ENCODE data around the gene ANKH.

Gene ANKH

DNA sequence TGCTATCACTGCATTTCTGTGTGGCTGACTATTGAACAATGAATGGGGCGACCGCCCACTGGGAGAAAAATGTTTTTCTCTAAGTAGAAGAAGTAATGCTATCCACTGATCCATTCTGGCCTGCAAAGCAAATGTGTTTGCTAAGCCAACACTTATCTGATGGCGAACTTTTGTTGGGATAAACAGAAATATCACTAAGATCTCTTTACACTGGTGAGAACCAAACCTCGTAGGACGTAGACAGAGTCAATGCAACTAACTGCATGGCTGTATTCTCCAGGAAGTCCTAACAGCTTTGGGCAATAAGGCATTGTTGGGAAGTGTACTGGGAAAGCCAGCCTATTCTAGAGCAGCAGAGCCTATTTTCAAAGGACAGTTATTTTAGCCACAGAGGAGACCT is 77.7 kb downstream of the ANKH start:
- no peak for DNase-seq (ENCODE audit: low read depth in 3 of 3)

DNA sequence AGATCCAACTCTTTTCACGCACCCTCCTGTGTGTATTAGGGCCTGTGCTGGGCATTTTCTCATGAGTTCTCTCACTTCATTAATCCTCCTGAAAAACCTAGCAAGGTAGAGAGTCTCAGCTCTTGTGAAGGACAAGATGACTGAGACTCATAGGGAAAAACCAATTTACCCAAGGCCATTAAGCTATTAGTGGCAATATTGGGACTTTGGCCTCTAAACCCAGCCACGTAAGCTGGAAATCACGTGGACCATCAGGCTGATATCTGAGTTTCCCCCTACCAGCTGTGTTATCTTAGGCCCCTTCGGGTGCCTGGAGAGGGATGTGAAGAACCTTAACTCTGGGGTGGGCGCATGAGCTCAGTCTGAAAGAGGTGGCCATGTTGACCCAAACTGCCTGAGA is 80.7 kb downstream of the ANKH start:
- DNase-seq (ENCODE audit: low read depth in 3 of 3): no peak

DNA sequence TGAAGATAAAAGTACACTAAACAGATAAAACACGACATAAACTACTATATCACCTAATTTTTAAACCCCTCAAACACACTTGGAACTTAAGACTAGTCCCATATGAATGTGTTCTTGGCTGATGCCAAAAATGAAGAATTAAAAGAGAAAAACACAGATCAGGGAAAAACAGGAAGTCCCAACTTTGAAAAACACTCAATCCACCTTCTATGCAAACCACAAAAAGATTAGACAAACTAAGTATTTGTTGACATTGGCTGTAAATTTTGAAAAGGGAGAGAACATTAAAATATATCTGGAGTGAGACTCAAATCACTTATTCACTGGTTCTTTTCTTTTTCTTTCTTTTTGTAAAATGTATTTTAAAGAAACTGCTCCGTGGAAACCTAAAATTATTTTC is 81.4 kb downstream of the ANKH start:
- DNase-seq (ENCODE audit: low read depth in 3 of 3): no peak

DNA sequence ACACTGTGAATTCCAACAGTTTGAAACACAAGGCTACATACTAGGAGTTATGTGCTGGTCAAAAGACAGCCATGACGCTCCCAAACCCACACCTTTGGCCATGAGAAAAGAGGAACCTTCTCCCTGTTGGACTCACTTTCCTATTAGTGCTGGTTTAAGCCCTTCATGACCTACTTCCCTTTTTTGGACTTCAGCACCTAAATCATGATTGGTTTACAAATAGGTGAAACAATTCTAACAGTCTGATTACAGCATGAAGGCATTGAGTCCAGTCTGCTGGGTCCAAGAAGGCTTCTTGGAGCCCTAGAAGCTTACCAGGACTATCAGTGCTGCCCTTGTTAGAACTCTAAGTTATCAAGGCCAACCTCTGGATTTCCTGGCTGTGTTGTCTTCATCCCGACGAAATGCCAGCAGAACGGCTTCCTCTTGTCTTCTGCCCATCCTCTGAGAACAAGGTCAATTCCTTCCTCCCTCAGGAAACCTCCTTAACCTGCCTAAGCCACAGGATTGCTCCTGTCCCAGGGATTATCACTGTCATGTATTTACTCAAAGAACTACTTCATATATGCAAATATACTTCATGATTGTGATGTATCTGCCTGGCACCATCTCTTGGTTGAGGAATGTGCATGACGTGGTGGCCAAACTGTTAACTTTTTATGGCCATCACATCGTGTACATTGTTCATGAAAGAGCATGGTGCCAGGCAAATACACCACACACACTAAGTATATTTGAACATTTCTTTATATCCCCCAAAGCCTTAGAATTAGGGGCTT is 83.6 kb downstream of the ANKH start:
- no peak for DNase-seq (ENCODE audit: low read depth in 3 of 3)

DNA sequence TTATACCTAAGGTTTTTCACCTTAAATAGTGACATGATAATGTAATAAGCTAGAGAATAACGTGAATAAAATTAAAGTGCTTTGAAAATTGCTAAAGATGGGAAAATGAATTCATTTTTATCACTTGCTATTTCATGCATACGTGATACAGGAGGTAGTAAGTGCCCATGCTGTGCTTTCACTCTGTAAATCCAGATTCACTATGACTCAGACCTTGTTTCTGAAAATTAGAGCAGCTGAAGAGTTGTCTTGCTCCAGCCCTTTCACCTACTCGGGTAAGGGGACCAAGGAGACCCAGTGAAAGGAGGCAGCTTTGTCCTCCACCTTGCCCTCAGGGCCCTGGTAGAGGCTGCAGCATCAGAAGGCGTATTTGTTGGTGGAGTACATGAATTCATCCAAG is 87.9 kb downstream of the ANKH start:
- DNase-seq (ENCODE audit: low read depth in 3 of 3): no peak

DNA sequence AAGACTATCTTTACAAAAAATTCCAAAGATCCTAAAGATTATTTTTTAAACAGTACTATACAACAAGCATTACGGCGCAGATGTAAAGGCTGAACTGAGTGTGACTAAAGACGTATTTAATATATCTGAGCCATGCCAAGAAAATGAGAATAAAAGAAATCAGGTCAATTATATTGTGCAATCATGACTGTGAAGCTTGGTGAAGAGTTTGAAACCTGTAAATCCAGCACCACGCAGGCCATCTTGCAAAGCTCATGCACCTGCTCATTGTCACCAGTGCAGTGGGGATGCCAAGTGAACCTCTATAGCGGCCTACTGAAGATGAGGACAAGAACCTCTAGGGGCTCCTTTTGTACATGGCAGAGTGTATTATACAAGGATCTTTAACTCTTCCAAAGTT is 89.0 kb downstream of the ANKH start:
- no peak for DNase-seq (ENCODE audit: low read depth in 3 of 3)

DNA sequence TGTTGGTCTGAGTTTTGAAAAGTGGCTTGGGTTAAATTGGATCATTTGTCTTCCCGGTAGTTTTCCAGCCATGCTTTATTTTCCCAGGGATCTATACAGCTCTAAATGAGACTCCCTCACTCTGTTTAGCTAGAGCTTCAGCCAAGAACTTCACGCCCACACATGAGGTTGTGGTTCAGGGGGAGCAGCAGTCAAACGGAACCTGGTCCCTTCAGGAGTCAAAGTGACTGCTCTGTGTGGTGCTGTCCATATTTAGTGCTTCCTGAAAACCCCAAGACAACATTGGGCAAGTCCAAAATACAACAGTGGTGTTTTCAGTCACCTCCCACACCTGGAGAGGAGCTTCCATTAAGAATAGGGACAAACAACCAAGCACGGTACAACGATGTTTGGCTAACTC is 90.5 kb downstream of the ANKH start:
- DNase-seq (ENCODE audit: low read depth in 3 of 3): no peak

DNA sequence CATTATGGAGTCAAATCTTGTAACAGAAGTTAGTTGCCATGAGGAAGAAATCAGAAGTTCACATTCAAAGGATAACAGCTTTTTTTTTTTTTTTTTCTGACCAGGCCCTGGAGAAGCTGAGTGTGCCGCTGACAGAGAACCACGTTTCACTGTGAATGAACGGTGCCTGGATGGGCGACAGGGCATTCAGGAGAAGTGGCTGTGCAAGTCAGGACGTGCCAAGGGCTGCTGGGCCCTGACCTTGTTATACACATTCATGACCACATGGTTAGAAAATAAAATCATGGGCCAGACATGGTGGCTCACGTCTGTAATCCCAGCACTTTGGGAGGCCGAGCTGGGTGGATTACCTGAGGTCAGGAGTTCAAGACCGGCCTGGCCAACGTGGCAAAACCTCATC is 91.6 kb downstream of the ANKH start:
- DNase-seq (ENCODE audit: low read depth in 3 of 3): no peak

DNA sequence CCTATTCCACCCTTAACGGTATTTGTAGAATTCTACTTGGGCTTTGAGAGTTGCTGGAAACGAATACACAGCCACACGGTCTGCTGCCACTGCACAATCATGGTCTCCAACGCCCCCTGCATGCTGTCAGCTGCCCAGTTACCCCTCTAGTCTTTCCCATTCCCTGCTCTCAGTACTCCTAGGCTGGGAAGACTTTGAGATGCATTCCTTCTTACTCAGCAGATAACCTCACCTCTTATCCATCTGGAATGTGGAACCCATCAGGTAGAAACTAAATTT is 92.8 kb downstream of the ANKH start:
- DNase-seq (ENCODE audit: low read depth in 3 of 3): no peak

DNA sequence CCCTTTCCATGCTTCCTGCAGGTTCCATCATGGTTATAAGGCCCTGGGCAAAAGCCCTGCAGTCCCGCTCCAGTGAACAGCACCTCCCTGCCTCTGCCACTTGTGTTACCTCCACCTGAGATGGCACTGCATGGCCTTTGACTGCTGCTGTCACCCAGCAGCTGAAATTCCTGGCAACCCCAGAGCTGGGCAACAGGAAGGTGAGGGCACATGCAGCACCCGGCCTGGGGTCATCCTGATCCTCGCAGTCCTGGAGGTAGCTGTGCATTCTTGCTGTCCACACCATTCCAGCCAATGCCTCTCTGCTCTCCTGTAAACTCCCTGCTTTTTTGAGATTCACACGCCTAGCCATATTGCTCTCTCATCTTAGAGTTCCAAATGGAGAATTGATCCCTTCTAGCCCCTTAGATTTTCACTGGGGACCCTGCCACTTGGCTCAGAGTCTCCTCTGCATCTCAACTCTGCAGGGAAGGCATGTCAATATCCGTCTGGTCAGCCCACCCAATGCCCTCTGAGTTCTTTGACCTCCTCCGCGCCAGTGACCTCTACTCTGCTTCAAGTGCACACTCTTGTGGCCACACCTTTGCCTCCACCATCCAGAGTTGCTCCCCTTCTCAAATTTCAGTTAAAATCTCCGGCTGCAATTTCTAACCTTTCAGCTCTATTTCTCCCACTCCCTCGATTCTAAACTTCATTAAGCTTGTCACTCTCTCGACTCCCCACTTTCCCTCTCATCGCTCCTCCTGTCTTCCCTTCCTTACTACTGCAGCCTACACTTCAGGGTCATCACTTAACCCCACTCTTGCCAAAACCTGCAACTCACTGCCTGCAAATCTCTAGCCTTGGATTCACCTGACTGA is 93.4 kb downstream of the ANKH start:
- DNase-seq (ENCODE audit: low read depth in 3 of 3): no peak

DNA sequence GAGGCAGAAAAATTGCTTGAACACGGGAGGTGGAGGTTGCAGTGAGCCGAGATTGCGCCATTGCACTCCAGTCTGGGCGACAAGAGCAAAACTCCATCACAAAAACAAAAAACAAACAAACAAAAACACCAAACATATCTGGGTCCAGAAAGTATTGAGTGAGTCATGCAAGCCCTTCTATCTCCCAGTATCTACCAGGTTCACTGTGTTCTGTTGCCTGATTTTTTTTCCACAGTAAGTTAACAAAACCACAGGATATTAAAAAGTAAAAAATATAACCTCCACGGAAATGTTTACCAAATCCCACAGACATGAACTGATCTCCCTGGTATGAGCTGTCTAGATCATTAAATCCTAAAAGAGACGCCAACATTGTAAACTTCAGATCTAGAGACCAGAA is 94.4 kb downstream of the ANKH start:
- DNase-seq (ENCODE audit: low read depth in 3 of 3): no peak

DNA sequence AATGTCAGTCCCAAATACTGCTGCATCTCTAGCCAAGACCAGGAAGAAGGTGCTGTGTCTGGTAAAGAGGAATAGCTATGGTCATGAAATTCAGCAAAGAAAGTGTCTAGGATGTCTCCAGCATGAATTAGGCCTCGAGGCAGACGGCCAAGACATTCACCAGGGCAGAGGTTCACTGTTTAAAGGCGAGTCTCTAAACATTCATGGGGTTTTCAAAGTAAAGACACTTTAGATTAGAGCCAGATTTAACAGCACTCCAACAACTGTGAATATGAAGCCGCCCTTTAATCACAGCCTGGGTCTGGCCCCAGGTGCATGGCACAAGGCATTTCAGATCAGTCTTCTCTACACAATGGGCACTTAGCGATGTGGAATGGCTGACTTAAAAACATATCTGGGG is 95.0 kb downstream of the ANKH start:
- no peak for DNase-seq (ENCODE audit: low read depth in 3 of 3)

DNA sequence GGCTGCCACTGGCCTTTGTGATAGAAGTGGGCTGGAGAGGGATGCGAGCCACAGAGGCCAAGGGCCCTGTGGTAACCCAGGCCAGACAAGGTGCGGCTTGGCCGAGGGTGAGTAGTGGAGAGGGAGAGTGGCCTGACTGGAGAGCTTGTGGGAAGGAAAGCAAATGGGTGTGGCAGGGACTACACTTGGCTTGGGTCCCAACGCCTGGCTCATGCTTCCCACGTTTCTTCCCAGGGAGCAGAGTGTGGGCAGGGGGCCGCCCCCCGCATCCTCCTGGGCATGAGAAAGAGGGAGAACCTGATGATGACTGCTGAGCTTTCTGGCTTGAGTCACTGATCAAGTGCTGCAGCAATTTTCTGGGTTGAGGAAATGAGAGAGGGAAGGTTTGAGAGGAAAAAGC is 95.7 kb downstream of the ANKH start:
- no peak for DNase-seq (ENCODE audit: low read depth in 3 of 3)

DNA sequence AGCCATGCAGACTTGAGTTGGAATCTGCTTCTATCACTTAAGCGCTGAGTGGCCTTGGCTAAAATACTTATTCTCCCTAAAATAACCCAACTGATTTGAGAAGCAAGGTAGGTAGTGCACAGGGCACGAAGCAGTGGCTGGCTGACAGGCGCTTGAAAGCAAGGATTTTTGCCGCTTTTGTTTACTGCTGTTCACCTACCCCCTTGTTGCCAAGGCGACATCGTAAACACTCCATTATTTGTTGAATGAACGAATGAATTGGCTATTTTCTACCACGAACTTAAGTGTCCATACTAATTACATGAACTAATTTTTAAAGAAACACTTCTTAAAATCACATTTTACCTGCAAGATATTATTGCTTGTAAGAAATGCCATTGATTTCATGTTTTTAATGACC is 98.0 kb downstream of the ANKH start:
- DNase-seq (ENCODE audit: low read depth in 3 of 3): no peak

DNA sequence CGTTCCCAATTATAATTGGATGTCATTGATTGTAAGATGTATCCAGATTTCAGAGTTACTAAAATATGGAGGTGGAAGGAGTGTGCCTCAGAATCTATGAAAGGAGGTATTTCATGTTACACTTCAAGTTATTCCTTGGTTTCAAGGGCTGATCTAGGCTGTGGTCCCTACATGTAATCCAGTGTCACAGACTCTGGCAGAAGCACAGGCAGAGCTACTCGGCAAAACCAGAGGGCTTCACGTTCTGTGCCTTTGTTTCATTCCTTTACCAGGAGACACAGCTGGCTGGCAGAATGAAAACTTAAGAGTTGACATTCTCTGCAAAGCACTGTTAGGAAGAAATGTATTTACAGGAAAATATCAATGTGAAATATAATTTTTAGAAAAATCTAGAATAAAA is 99.6 kb downstream of the ANKH start:
- DNase-seq (ENCODE audit: low read depth in 3 of 3): no peak

DNA sequence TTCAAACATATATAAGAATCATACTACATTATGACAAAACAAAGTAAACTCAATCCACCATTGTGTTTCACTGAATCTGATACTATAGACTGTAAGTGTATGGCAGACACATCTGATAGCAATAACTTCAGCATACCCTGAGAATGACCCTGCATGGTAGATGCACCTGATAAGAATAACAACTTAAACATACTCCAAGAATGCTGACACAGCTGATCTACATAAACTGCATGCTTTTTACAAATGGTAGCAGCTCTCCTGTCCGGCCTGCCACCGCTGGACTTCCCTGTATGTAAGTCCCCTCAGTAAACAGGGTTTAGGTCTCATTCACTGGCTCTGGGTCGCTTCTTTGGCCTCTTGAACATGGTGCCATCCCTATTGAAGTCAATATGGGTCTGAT is 100.4 kb downstream of the ANKH start:
- DNase-seq (ENCODE audit: low read depth in 3 of 3): no peak

DNA sequence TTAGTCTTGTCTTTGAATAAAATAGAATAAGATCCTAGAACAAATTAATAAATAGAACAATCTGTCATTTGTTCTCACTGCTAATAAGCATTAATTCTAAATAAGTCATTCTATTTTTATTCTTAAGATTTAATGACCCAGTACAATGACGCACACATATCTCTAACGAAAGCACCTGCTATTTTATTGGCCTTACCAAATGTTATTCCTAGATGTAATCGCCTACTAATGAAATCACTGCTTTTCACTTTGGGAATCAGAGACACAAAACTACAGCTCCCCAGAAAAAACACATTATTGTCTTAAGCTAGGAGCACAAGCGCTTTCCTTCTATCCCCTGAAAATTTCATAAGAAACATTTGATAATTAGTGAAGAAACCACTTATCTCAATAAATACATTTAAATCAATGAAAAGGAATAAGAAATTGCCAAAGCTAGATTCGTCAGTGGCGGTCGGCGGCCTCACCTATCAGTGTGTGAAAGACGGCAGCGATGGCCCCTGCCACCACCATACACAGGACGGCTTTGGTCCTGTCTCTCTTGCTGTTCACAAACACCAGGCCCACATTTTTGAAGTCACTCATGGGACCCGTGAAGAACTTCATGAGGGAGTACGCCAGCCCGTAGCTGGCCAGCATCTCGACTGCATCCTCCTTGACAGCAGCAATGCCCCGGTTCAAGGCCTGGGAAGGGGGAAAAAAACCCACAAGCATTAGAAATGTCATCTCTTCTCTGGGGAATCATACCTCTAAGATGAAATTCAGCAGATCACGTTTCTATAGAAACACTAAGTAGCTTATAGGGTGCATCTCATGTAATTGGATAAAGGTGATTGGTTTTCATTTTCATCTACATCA is 102.8 kb downstream of the ANKH start:
- DNase-seq (ENCODE audit: low read depth in 3 of 3): no peak

DNA sequence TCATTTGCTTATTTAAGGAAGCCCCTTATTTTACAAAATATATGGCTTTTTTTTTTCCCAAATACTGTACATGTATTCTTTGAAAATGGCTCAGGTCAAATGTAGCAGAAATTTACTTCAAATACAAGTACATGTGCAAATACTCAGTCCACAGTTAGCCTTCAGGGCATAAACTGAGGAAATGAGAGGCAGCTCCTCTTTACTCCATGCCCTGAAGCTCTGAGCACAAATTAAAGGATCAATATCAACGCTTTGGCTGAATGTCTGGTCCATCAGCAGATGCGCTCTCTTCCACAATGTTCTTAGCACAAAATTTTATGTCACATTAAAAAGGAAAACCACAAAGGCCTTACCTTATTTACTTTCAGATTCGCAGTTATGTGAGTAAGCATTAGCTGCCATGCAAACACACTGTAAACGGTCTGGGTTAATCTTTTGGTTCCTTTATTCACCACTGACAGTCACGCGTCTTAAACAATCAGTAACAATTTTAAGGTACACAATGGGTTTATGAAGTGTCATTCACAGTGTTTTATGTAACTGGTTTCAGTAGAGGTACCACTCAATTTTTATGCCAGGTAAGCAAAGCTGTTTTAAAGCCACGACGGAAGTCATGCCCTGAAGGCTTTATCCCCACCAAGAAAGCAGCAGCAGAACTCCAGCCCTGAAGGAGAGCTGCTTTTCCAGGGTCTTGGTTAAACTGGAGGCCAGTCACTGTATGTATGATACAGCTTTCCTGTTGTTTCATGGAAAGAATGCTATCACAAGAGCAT is 103.7 kb downstream of the ANKH start:
- DNase-seq (ENCODE audit: low read depth in 3 of 3): no peak

DNA sequence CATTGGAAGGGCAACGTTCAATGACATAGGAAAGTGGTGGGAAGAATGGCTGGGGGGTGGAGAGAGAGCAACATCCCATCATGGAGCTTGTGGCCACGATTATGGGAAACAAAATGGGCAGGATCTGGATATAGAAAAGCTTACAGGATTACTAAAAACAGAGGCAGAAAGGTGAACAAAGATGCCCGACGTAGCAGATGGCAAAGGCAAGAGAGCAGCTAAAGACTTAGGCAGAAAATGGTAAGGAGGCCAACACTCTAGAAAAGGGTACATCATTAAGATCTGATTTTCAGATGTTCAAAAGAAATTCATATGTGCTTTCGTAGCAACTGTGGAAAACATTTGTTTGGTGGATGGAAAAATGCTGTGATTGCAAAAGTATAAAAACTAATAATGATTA is 104.5 kb downstream of the ANKH start:
- no peak for DNase-seq (ENCODE audit: low read depth in 3 of 3)

DNA sequence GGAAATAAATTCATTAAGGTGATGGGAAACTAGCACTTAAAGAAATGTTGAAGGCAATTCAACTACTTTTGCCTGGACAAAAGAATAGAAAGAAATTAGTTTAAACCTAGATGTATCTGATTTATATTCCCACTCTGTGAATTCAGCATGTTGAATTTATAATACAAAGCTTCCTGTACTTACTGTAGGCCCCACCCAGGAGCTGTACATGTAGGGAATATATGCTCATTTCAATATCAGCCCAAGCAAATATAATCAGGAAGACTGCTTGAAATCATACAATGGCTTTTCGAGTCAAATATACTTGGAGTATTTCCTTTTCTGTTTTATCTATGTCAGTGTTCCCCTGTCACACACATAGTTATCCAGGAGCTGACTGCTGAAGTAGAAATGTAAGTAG is 105.0 kb downstream of the ANKH start:
- no peak for DNase-seq (ENCODE audit: low read depth in 3 of 3)

DNA sequence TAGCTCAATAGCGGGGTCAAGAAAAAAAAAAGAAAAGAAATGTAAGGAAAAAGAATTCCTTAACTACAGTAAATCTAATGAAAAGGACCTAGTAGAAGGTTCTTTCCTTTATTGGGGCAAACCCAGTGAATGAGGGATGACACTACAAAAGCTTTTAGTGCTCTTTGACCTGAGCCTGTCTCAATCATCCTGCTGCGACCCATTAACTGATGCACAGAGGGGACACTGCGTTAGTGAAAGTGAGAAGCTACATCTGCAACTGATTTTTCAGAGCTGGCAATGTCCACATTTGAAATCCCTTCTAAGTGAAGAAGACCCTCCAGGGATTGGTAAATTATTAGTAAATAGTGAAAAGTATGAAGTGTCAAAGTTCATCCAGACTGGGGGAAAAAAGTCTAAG is 106.0 kb downstream of the ANKH start:
- DNase-seq (ENCODE audit: low read depth in 3 of 3): no peak

Data from stimulated activated CD4-positive, alpha-beta T cell treated with anti-CD3 and anti-CD28 coated beads, TNF-alpha, amount 100 ng/mL, for 48 hours (primary cell).